Astrocyte (in vitro differentiated cells and primary cell): ENCODE data around the gene PTPRM. TPM values are rescaled to one million over a fixed set of nuclear protein-coding genes. Genes with fewer than 3 reads are reported as not detected.
A peak's percentile ranks its signal among the peaks of the same experiment; 100 is the strongest.

Source experiments
- DNase-seq: peaks from one replicate; pipeline ENCODE4 v3.0.0-alpha.2; 2010; ENCODE audit warnings: low read depth
- FAIRE-seq: peaks from 2 replicates; lab custom pipeline; 2011; peaks lifted over from hg19 to GRCh38; lab: Jason Lieb, UNC
- H2AFZ ChIP-seq: 2 replicates; pipeline ENCODE4 v1.6.0; 2012; ENCODE audit warnings: low read depth, low read length, inconsistent platforms
- H3K27ac ChIP-seq: 2 replicates; pipeline ENCODE4 v1.5.1; 2011; ENCODE audit warnings: low read depth, low read length, inconsistent platforms
- H3K27me3 ChIP-seq: 2 replicates; pipeline ENCODE4 v1.6.0; 2011; ENCODE audit warnings: low read length, inconsistent platforms; ENCODE audit not compliant: insufficient read depth
- H3K36me3 ChIP-seq: 2 replicates; pipeline ENCODE4 v1.5.1; 2011; ENCODE audit warnings: low read length, inconsistent platforms; ENCODE audit not compliant: insufficient read depth
- H3K4me1 ChIP-seq: 2 replicates; pipeline ENCODE4 v1.5.1; 2011; ENCODE audit warnings: low read length, inconsistent platforms; ENCODE audit not compliant: insufficient read depth
- H3K4me2 ChIP-seq: 2 replicates; pipeline ENCODE4 v1.6.0; 2012; ENCODE audit warnings: low read length, inconsistent platforms
- H3K4me3 ChIP-seq: 2 replicates; pipeline ENCODE4 v1.5.1; 2011; ENCODE audit warnings: low read depth, mild to moderate bottlenecking, low read length, inconsistent platforms; ENCODE audit not compliant: insufficient read depth
- H3K79me2 ChIP-seq: 2 replicates; pipeline ENCODE4 v1.6.0; 2012; ENCODE audit warnings: mild to moderate bottlenecking, low read length, inconsistent platforms; ENCODE audit not compliant: insufficient read depth
- H3K9ac ChIP-seq: 2 replicates; pipeline ENCODE4 v1.6.0; 2012; ENCODE audit warnings: mild to moderate bottlenecking, low read length, inconsistent platforms
- H3K9me3 ChIP-seq: 2 replicates; pipeline ENCODE4 v1.5.1; 2012; ENCODE audit warnings: low read depth, mild to moderate bottlenecking, low read length, inconsistent platforms; ENCODE audit not compliant: insufficient read depth
- H4K20me1 ChIP-seq: 2 replicates; pipeline ENCODE4 v1.6.0; 2012; ENCODE audit warnings: low read length, inconsistent platforms; ENCODE audit not compliant: insufficient read depth
- H3K27ac Mint-ChIP-seq: one replicate; pipeline ENCODE4 v1.8.0; 2021; ENCODE audit warnings: mild to moderate bottlenecking, mixed read lengths; ENCODE audit not compliant: unreplicated experiment
- H3K27me3 Mint-ChIP-seq: one replicate; pipeline ENCODE4 v1.8.0; 2021; ENCODE audit warnings: low read depth, mixed read lengths; ENCODE audit not compliant: unreplicated experiment
- H3K36me3 Mint-ChIP-seq: one replicate; pipeline ENCODE4 v1.8.0; 2021; ENCODE audit warnings: low read depth, mixed read lengths; ENCODE audit not compliant: unreplicated experiment
- H3K4me1 Mint-ChIP-seq: one replicate; pipeline ENCODE4 v1.8.0; 2021; ENCODE audit warnings: low read depth, mixed read lengths; ENCODE audit not compliant: unreplicated experiment
- H3K4me3 Mint-ChIP-seq: one replicate; pipeline ENCODE4 v1.8.0; 2021; ENCODE audit warnings: mild to moderate bottlenecking, moderate library complexity, mixed read lengths; ENCODE audit not compliant: unreplicated experiment
- H3K9me3 Mint-ChIP-seq: one replicate; pipeline ENCODE4 v1.8.0; 2021; ENCODE audit warnings: mild to moderate bottlenecking, mixed read lengths; ENCODE audit not compliant: unreplicated experiment
- EZH2 ChIP-seq: IDR thresholded peaks from 2 replicates; pipeline ENCODE4 v1.6.1; 2012; ENCODE audit warnings: mild to moderate bottlenecking, low read length, inconsistent platforms; ENCODE audit not compliant: insufficient read depth
- total RNA-seq: library from RNA; stranded (reverse); gene quantifications from 2 replicates; pipeline ENCODE4 v1.2.1, GENCODE V29; 2021
- TF ChIP-seq, protein P1 (sequence below): IDR thresholded peaks from 2 replicates; pipeline ENCODE4 v1.5.1; 2011; ENCODE audit warnings: low read depth, mild to moderate bottlenecking, inconsistent platforms, low read length, moderate library complexity; ENCODE audit not compliant: insufficient read depth

The PTPRM gene
- total RNA-seq, 1 donor from 2014 or later, result 59.6 TPM

GRCh38 chr18:7579918-7580542, 12.9 kb downstream of the PTPRM start:
- Histone ChIP-seq H3K4me3 (no peak overlapping the region), H3K79me2 (peaks cover 63% of the 10 kb centered on the region), H3K4me1 (peaks cover 40% of the 10 kb centered on the region), H3K27me3 (no peaks in the 10 kb centered on the region), H3K27ac (no peak overlapping the region), H3K9me3 (no peaks in the 10 kb centered on the region), H3K36me3 (no peaks in the 10 kb centered on the region), H3K4me2 (no peak overlapping the region), H2AFZ (no peak overlapping the region), H3K9ac (no peak overlapping the region), H4K20me1 (peaks cover 8% of the 10 kb centered on the region)
- DNase-seq, result no peak
- Mint-ChIP-seq H3K4me1 (peaks cover 40% of the 10 kb centered on the region), H3K27me3 (no peaks in the 10 kb centered on the region), H3K9me3 (no peaks in the 10 kb centered on the region), H3K27ac (no peak overlapping the region), H3K36me3 (peaks cover 2% of the 10 kb centered on the region), H3K4me3 (no peak overlapping the region)
- TF ChIP-seq, protein P1, sequence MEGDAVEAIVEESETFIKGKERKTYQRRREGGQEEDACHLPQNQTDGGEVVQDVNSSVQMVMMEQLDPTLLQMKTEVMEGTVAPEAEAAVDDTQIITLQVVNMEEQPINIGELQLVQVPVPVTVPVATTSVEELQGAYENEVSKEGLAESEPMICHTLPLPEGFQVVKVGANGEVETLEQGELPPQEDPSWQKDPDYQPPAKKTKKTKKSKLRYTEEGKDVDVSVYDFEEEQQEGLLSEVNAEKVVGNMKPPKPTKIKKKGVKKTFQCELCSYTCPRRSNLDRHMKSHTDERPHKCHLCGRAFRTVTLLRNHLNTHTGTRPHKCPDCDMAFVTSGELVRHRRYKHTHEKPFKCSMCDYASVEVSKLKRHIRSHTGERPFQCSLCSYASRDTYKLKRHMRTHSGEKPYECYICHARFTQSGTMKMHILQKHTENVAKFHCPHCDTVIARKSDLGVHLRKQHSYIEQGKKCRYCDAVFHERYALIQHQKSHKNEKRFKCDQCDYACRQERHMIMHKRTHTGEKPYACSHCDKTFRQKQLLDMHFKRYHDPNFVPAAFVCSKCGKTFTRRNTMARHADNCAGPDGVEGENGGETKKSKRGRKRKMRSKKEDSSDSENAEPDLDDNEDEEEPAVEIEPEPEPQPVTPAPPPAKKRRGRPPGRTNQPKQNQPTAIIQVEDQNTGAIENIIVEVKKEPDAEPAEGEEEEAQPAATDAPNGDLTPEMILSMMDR, result no peak
- no peak for TF ChIP-seq EZH2
- no peak for FAIRE-seq

GRCh38 chr18:7584646-7585275, 17.6 kb downstream of the PTPRM start:
- Histone ChIP-seq H3K27ac (no peak overlapping the region), H3K27me3 (no peaks in the 10 kb centered on the region), H3K4me2 (no peak overlapping the region), H4K20me1 (peaks cover 20% of the 10 kb centered on the region), H2AFZ (no peak overlapping the region), H3K79me2 (peaks cover 81% of the 10 kb centered on the region), H3K36me3 (no peaks in the 10 kb centered on the region), H3K9ac (no peak overlapping the region), H3K9me3 (no peaks in the 10 kb centered on the region), H3K4me3 (no peak overlapping the region), H3K4me1 (no peaks in the 10 kb centered on the region)
- Mint-ChIP-seq H3K27ac (no peak overlapping the region), H3K4me3 (no peak overlapping the region), H3K9me3 (no peaks in the 10 kb centered on the region), H3K4me1 (peaks cover 4% of the 10 kb centered on the region), H3K36me3 (peaks cover 2% of the 10 kb centered on the region), H3K27me3 (no peaks in the 10 kb centered on the region)
- DNase-seq (peak; percentile 38), FAIRE-seq (no peak)
- TF ChIP-seq, protein P1, result no peak
- TF ChIP-seq EZH2, result no peak

- Histone ChIP-seq H3K27me3 (no peaks in the 10 kb centered on the region), H4K20me1 (peaks cover 18% of the 10 kb centered on the region), H3K4me2 (no peak overlapping the region), H3K79me2 (peaks cover 81% of the 10 kb centered on the region), H3K36me3 (no peaks in the 10 kb centered on the region), H3K9me3 (no peaks in the 10 kb centered on the region), H2AFZ (no peak overlapping the region), H3K27ac (no peak overlapping the region), H3K4me1 (no peaks in the 10 kb centered on the region), H3K4me3 (no peak overlapping the region), H3K9ac (no peak overlapping the region)
- no peaks in the 10 kb centered on the region for H3K9me3 Mint-ChIP-seq
- no peak overlapping the region for H3K4me3 Mint-ChIP-seq
- H3K27me3 Mint-ChIP-seq, result no peaks in the 10 kb centered on the region
- DNase-seq, result peak; percentile 52
- TF ChIP-seq, protein P1, result no peak
- no peak for TF ChIP-seq EZH2
- H3K27ac Mint-ChIP-seq, result no peak overlapping the region
- peaks cover 2% of the 10 kb centered on the region for H3K36me3 Mint-ChIP-seq
- H3K4me1 Mint-ChIP-seq, result peaks cover 3% of the 10 kb centered on the region
- FAIRE-seq, result no peak
Observed at GRCh38 chr18:7585276-7585670, 18.2 kb downstream of the PTPRM start.
